Measurements from ENCODE around the gene TP53TG5.

The TP53TG5 gene

GRCh38 chr20:45366192-45366591 lies 11.9 kb downstream of the TP53TG5 start:
- Histone ChIP-seq H3K36me3 (ENCODE audit: control insufficient read depth in 2 of 2, insufficient read depth in 1 of 2, low read length in 2 of 2) (peaks cover 0 to 40% of the 10 kb centered on the region in 2 experiments; a peak in 1 of 3 replicates), H3K27ac (ENCODE audit: extremely low read depth, low read depth, low read length) (no peak overlapping the region), H3K4me3 (ENCODE audit: low read depth, low read length) (no peak overlapping the region), H3K9me3 (ENCODE audit: control insufficient read depth, insufficient read depth, low read depth, low read length) (no peaks in the 10 kb centered on the region), H3K4me1 (ENCODE audit: control insufficient read depth, insufficient read depth, low read length) (no peaks in the 10 kb centered on the region; the same call in 1 of the 2 replicates)
- no peak for TF ChIP-seq GFI1B (tag by site-specific recombination; IDR thresholded peaks at IDR 0.05)
- TF ChIP-seq HOXA7 (CRISPR knock-in tag; IDR thresholded peaks at IDR 0.05; ENCODE audit: borderline replicate concordance): no peak
- CTCF ChIA-PET: interaction anchor here (1.9 to 2.0 kb wide), 2 partner anchors 8 to 47 kb away, joined by 5 to 8 read pairs; no protein-coding TSS in a partner anchor
- POLR2A ChIA-PET: no interaction called here

GRCh38 chr20:45365444-45365970 lies 12.6 kb downstream of the TP53TG5 start:
- Histone ChIP-seq H3K36me3 (ENCODE audit: control insufficient read depth in 2 of 2, insufficient read depth in 1 of 2, low read length in 2 of 2) (peaks cover 0 to 40% of the 10 kb centered on the region in 2 experiments; a peak in 1 of 3 replicates), H3K4me1 (ENCODE audit: control insufficient read depth, insufficient read depth, low read length) (no peaks in the 10 kb centered on the region; the same call in 1 of the 2 replicates), H3K9me3 (ENCODE audit: control insufficient read depth, insufficient read depth, low read depth, low read length) (no peaks in the 10 kb centered on the region), H3K4me3 (ENCODE audit: low read depth, low read length) (no peak overlapping the region), H3K27ac (ENCODE audit: extremely low read depth, low read depth, low read length) (no peak overlapping the region)
- TF ChIP-seq ZNF214 (tag by site-specific recombination; IDR thresholded peaks at IDR 0.05; ENCODE audit: borderline replicate concordance) (no peak), ZNF19 (tag by site-specific recombination; IDR thresholded peaks at IDR 0.05; ENCODE audit: low read depth) (no peak), ZNF24 (tag by site-specific recombination; IDR thresholded peaks at IDR 0.05) (no peak)
- CTCF ChIA-PET: interaction anchor here (1.0 to 2.0 kb wide), 3 partner anchors 9 to 46 kb away, joined by 4 to 8 read pairs (median 5); no protein-coding TSS in a partner anchor
- POLR2A ChIA-PET: interaction anchor here (0.6 kb wide), 2 partner anchors 30 to 81 kb away, joined by 3 read pairs; no protein-coding TSS in a partner anchor

GRCh38 chr20:45363611-45364492 lies 14.3 kb downstream of the TP53TG5 start:
- H3K9me3 ChIP-seq (ENCODE audit: control insufficient read depth, insufficient read depth, low read depth, low read length): no peaks in the 10 kb centered on the region
- POLR2A ChIA-PET: interaction anchor here (0.6 to 2.4 kb wide), 17 partner anchors 8 to 428 kb away, joined by 3 to 31 read pairs (median 6); partner anchors contain the start of genes DBNDD2, DNTTIP1, PIGT and SDC4
- no peaks in the 10 kb centered on the region; the same call in 1 of the 2 replicates for H3K4me1 ChIP-seq (ENCODE audit: control insufficient read depth, insufficient read depth, low read length)
- H3K27ac ChIP-seq (ENCODE audit: extremely low read depth, low read depth, low read length): peak overlapping the region; percentile 31; the same call in 1 of the 2 replicates
- H3K36me3 ChIP-seq (ENCODE audit: control insufficient read depth in 2 of 2, insufficient read depth in 1 of 2, low read length in 2 of 2): peaks cover 0 to 39% of the 10 kb centered on the region in 2 experiments; a peak in 1 of 3 replicates
- TF ChIP-seq YY1 (tag by site-specific recombination; IDR thresholded peaks at IDR 0.05) (no peak; the same call in 1 of the 2 replicates), ZBTB21 (tag by site-specific recombination; IDR thresholded peaks at IDR 0.05) (no peak), ZSCAN16 (tag by site-specific recombination; IDR thresholded peaks at IDR 0.05) (no peak), ZNF785 (tag by site-specific recombination; IDR thresholded peaks at IDR 0.05) (no peak), TSHZ1 (tag by site-specific recombination; IDR thresholded peaks at IDR 0.05; ENCODE audit: borderline replicate concordance) (no peak), KLF16 (tag by site-specific recombination; IDR thresholded peaks at IDR 0.05) (no peak), ZBTB20 (tag by site-specific recombination; IDR thresholded peaks at IDR 0.05) (no peak), ZNF624 (tag by site-specific recombination; IDR thresholded peaks at IDR 0.05) (no peak), ZNF558 (tag by site-specific recombination; IDR thresholded peaks at IDR 0.05) (no peak)
- CTCF ChIA-PET: interaction anchor here (0.6 to 6.5 kb wide), 25 partner anchors 10 to 1808 kb away, joined by 3 to 92 read pairs (median 5); no protein-coding TSS in a partner anchor
- peak overlapping the region; percentile 66 for H3K4me3 ChIP-seq (ENCODE audit: low read depth, low read length)

All from HEK293 (cell line).